HG03025 (cell line): ENCODE measurements around the gene RTP5.
"Not testable (repeated sequence)": the region's sequence is repeated elsewhere in the genome, so short reads cannot be mapped to it uniquely, and the experiment has no call there.

Experiments
- ATAC-seq: cut with Tn5 transposase; IDR thresholded peaks from one replicate; pipeline ENCODE4 v1.9.1; 2021; ENCODE audit warnings: mild to moderate bottlenecking, moderate library complexity; ENCODE audit not compliant: unreplicated experiment, low FRiP score

RTP5 gene

GRCh38 chr2:241869087-241869961 is at the start of gene RTP5:
Gene RTP5, plus strand, starts transcription at chr2:241869729. Its CDS starts 28 bp downstream, at chr2:241869757.
- no peak for ATAC-seq

- ATAC-seq, result not testable (repeated sequence)
Observed at GRCh38 chr2:241819947-241820624, 49.4 kb upstream of the RTP5 start.

- no peak for ATAC-seq
Observed at GRCh38 chr2:241820625-241821384, 48.7 kb upstream of the RTP5 start.

- ATAC-seq, result no peak
Observed at GRCh38 chr2:241821460-241822263, 47.9 kb upstream of the RTP5 start.

- no peak for ATAC-seq
Observed at GRCh38 chr2:241822264-241822623, 47.3 kb upstream of the RTP5 start.

GRCh38 chr2:241823531-241824437 is 45.7 kb upstream of the RTP5 start:
- not testable (repeated sequence) for ATAC-seq

GRCh38 chr2:241827394-241827793 is 42.1 kb upstream of the RTP5 start:
- no peak for ATAC-seq

- no peak for ATAC-seq
Observed at GRCh38 chr2:241833101-241833663, 36.3 kb upstream of the RTP5 start.

- not testable (repeated sequence) for ATAC-seq
Observed at GRCh38 chr2:241833756-241834526, 35.6 kb upstream of the RTP5 start.

GRCh38 chr2:241834527-241835210 is 34.9 kb upstream of the RTP5 start:
- no peak for ATAC-seq

GRCh38 chr2:241835611-241836010 is 33.9 kb upstream of the RTP5 start:
- no peak for ATAC-seq

- no peak for ATAC-seq
Observed at GRCh38 chr2:241836292-241836691, 33.2 kb upstream of the RTP5 start.

- no peak for ATAC-seq
Observed at GRCh38 chr2:241837197-241837965, 32.1 kb upstream of the RTP5 start.

GRCh38 chr2:241841181-241842066 is 28.1 kb upstream of the RTP5 start:
- ATAC-seq, result no peak

GRCh38 chr2:241842067-241842415 is 27.5 kb upstream of the RTP5 start:
- no peak for ATAC-seq

- peak; percentile 50 for ATAC-seq
Observed at GRCh38 chr2:241842620-241843211, 26.8 kb upstream of the RTP5 start.
